PC-9 (cell line): ENCODE data around the gene ABI2. TPM values are rescaled to one million over a fixed set of nuclear protein-coding genes. Genes with fewer than 3 reads are reported as not detected.
"Not testable (repeated sequence)": the region's sequence is repeated elsewhere in the genome, so short reads cannot be mapped to it uniquely, and the experiment has no call there.

Experiments used
- BruUV-seq: library from RNA; stranded (reverse); fragments of 400-500 nt; replicated peaks from 2 replicates; lab custom pipeline; 2021; lab: Mats Ljungman, UMichigan
- CTCF ChIA-PET: fragments of 300-600 bp; sonication (Branson Sonifier 250); formaldehyde crosslinking; loops from one replicate; lab custom pipeline; 2022; ENCODE audit warnings: antibody characterized with exemption; lab: Charles Lee
- POLR2A ChIA-PET: fragments of 300-600 bp; sonication (Branson Sonifier 250); formaldehyde crosslinking; loops from one replicate; lab custom pipeline; 2022; ENCODE audit warnings: antibody characterized with exemption; ENCODE audit not compliant: unreplicated experiment; lab: Charles Lee
- DNase-seq, 2 experiments: peaks; one replicate each; pipeline versions ENCODE4 v3.0.0 to v3.0.0-alpha.2; 2015 to 2022; ENCODE audit warnings: mixed read lengths in 1 of 2
- H2AFZ ChIP-seq: fragments of 200-600 bp; sonication (generic); 2 replicates; pipeline ENCODE4 v1.8.1; 2017; ENCODE audit warnings: antibody characterized with exemption
- H3F3A ChIP-seq: fragments of 200-600 bp; sonication (generic); 2 replicates; pipeline ENCODE4 v1.8.1; 2017; ENCODE audit warnings: antibody characterized with exemption, mild to moderate bottlenecking, low read depth; ENCODE audit not compliant: insufficient read depth
- H3K27ac ChIP-seq: fragments of 200-600 bp; sonication (generic); 2 replicates; pipeline ENCODE4 v1.6.1; 2016; ENCODE audit warnings: mixed run types
- H3K27me3 ChIP-seq: fragments of 200-600 bp; sonication (generic); 2 replicates; pipeline ENCODE4 v1.6.1; 2016; ENCODE audit warnings: low read depth, mixed run types; ENCODE audit not compliant: insufficient read depth
- H3K36me3 ChIP-seq: fragments of 200-600 bp; sonication (generic); 2 replicates; pipeline ENCODE4 v1.6.1; 2016; ENCODE audit warnings: low read depth, mixed run types
- H3K4me1 ChIP-seq: fragments of 200-600 bp; sonication (generic); replicated peaks from 2 replicates; pipeline ENCODE4 v1.6.1; 2016; ENCODE audit warnings: mixed run types; ENCODE audit not compliant: insufficient read depth
- H3K4me2 ChIP-seq: fragments of 200-600 bp; sonication (generic); 2 replicates; pipeline ENCODE4 v1.6.1; 2017; ENCODE audit warnings: mixed run types
- H3K4me3 ChIP-seq: fragments of 200-600 bp; sonication (generic); 2 replicates; pipeline ENCODE4 v1.6.1; 2016; ENCODE audit warnings: mixed run types
- H3K79me2 ChIP-seq: fragments of 200-600 bp; sonication (generic); 2 replicates; pipeline ENCODE4 v1.6.1; 2017; ENCODE audit warnings: low read depth, mixed run types
- H3K9me2 ChIP-seq: fragments of 200-600 bp; sonication (generic); 2 replicates; pipeline ENCODE4 v1.8.1; 2017; ENCODE audit warnings: mild to moderate bottlenecking; ENCODE audit not compliant: insufficient read depth
- H3K9me3 ChIP-seq: fragments of 200-600 bp; sonication (generic); 2 replicates; pipeline ENCODE4 v1.8.1; 2016; ENCODE audit warnings: low read depth; ENCODE audit not compliant: insufficient read depth
- H4K20me1 ChIP-seq: fragments of 200-600 bp; sonication (generic); 2 replicates; pipeline ENCODE4 v1.8.1; 2017; ENCODE audit not compliant: insufficient read depth
- EZH2 ChIP-seq: fragments of 200-600 bp; sonication (generic); IDR thresholded peaks from 2 replicates; pipeline ENCODE4 v1.8.0; 2017; ENCODE audit warnings: antibody characterized with exemption, low read depth
- intact Hi-C: fragments of 100-400 bp; cut with micrococcal nuclease; formaldehyde crosslinking; loops from one replicate; pipeline ENCODE4 v1.10.0; 2022; ENCODE audit not compliant: unreplicated experiment
- total RNA-seq: library from RNA; stranded (reverse); gene quantifications from 2 replicates; pipeline ENCODE4 v1.2.3, GENCODE V29; 2021
- TF ChIP-seq, protein P1 (sequence below): fragments of 200-600 bp; sonication (generic); conservative IDR thresholded peaks from 2 replicates; pipeline ENCODE4 v1.6.1; 2017; ENCODE audit warnings: mixed run types, antibody characterized with exemption, mild to moderate bottlenecking, moderate library complexity

ABI2 gene
- total RNA-seq, 1 experiment from 2014 or later, result 54.3 TPM

DNA sequence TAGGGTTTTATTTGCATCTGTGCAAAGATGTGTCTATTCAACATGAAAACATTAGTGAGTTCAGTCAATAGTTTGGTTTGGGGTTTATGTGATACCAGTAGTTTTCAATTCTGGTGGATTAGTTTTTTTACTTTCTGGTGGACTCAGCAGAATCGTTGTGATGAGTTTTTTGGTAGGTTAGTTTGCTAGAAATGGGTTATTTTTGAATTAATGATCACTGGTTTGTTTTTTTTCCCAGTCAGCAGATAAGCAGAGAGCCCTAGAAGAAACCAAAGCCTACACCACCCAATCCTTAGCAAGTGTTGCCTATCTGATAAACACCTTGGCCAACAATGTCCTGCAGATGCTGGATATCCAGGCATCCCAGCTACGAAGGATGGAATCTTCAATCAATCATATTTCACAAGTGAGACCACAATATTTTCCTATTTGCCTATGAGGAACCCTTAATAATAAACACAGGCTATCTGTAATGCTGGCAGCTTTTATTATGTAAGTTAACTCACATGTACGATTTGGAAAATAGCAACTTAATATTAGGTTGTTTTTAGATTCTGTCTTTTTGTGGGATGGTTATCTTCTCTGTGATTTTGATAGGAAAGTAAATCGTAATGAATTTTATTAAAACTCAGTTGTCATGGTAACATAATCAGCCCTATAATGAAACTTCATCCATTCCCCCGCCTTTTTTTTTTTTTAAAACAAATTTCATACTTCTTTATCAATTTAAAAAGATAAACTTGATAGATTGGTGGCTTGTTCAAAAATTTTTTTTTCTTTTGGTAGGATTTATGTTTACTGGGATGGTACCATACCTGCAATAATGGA, 38.7 kb downstream of the ABI2 start:
- no peak for DNase-seq
- no peak overlapping the region for H3K4me3 ChIP-seq
- no peak overlapping the region for H3K27ac ChIP-seq
- ChIA-PET CTCF (no interaction called here), POLR2A (no interaction called here)
- no peaks in the 10 kb centered on the region for H3K36me3 ChIP-seq
- H3F3A ChIP-seq, result no peaks in the 10 kb centered on the region
- no peaks in the 10 kb centered on the region for H3K9me2 ChIP-seq
- no peak for TF ChIP-seq EZH2
- no peak overlapping the region for H2AFZ ChIP-seq
- no peaks in the 10 kb centered on the region for H3K9me3 ChIP-seq
- no peaks in the 10 kb centered on the region; the same call in none of the 2 replicates for H4K20me1 ChIP-seq
- no peaks in the 10 kb centered on the region for H3K27me3 ChIP-seq
- no peaks in the 10 kb centered on the region for H3K4me1 ChIP-seq
- H3K79me2 ChIP-seq, result no peaks in the 10 kb centered on the region
- no TSS peak for BruUV-seq
- H3K4me2 ChIP-seq, result no peak overlapping the region
- intact Hi-C loops, result no loop called here

DNA sequence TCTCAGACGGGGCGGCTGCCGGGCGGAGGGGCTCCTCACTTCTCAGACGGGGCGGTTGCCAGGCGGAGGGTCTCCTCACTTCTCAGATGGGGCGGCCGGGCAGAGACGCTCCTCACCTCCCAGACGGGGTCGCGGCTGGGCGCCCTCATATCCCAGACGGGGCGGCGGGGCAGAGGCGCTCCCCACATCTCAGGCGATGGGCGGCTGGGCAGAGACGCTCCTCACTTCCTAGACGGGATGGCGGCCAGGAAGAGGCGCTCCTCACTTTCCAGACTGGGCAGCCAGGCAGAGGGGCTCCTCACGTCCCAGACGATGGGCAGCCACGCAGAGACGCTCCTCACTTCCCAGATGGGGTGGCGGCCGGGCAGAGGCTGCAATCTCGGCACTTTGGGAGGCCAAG, 44.5 kb downstream of the ABI2 start:
- intact Hi-C loops, H3K79me2 ChIP-seq, BruUV-seq, H3K4me1 ChIP-seq, H3K27me3 ChIP-seq, H3K9me3 ChIP-seq, CTCF ChIA-PET, H3K27ac ChIP-seq, POLR2A ChIA-PET, H3K9me2 ChIP-seq, H3F3A ChIP-seq, H3K36me3 ChIP-seq, H4K20me1 ChIP-seq, H3K4me3 ChIP-seq, H2AFZ ChIP-seq, H3K4me2 ChIP-seq, DNase-seq: not testable (repeated sequence)

DNA sequence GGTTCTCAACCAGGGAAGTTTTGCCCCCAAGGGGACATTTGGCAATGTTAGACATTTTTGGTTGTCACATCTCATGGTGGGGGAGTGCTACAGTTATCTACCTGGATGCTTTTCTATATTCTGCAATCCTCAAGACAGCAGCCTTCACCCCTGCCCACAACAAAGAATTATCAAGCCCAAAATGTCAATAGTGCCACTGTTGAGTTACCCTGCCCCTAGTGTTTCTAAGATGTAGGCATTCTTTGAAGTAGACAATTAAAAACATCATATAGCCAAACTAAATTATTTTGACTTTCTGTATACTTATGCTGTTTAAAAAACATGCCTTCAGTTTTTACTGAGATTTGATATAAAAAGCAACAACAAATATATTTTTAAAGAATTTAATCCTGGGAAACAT, 48.0 kb downstream of the ABI2 start:
- CTCF ChIA-PET, result no interaction called here
- H3K79me2 ChIP-seq, result no peaks in the 10 kb centered on the region

DNA sequence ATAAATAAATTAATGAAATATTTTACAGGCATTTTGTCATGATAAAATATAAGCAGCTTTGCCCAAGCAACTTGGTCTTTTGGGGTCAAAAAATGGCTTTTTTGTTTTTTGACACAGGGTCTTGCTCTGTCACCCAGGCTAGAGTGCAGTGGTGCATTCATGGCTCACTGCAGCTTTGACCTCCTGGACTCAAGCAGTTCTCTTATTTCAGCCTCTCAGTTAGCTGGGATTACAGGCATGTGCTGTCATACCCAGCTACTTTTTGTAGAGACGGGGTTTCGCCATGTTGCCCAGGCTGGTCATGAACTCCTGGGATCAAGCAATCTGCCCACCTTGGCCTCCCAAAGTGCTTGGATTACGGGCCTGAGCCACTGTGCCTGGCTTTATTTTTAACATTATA, 51.0 kb downstream of the ABI2 start:
- Histone ChIP-seq H3K9me2 (no peaks in the 10 kb centered on the region), H3K79me2 (no peaks in the 10 kb centered on the region), H3K4me2 (no peak overlapping the region), H3K4me1 (no peaks in the 10 kb centered on the region), H3K4me3 (no peak overlapping the region), H3F3A (no peaks in the 10 kb centered on the region), H2AFZ (no peak overlapping the region), H3K27ac (no peak overlapping the region), H3K27me3 (no peaks in the 10 kb centered on the region), H4K20me1 (no peaks in the 10 kb centered on the region), H3K36me3 (no peaks in the 10 kb centered on the region), H3K9me3 (no peaks in the 10 kb centered on the region)
- ChIA-PET POLR2A (no interaction called here), CTCF (no interaction called here)
- TF ChIP-seq EZH2, result no peak
- TF ChIP-seq, protein P1, sequence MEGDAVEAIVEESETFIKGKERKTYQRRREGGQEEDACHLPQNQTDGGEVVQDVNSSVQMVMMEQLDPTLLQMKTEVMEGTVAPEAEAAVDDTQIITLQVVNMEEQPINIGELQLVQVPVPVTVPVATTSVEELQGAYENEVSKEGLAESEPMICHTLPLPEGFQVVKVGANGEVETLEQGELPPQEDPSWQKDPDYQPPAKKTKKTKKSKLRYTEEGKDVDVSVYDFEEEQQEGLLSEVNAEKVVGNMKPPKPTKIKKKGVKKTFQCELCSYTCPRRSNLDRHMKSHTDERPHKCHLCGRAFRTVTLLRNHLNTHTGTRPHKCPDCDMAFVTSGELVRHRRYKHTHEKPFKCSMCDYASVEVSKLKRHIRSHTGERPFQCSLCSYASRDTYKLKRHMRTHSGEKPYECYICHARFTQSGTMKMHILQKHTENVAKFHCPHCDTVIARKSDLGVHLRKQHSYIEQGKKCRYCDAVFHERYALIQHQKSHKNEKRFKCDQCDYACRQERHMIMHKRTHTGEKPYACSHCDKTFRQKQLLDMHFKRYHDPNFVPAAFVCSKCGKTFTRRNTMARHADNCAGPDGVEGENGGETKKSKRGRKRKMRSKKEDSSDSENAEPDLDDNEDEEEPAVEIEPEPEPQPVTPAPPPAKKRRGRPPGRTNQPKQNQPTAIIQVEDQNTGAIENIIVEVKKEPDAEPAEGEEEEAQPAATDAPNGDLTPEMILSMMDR, result no peak
- no peak for DNase-seq
- no TSS peak for BruUV-seq
- intact Hi-C loops, result no loop called here

More for the DNA sequence above, 48.0 kb downstream of the ABI2 start:
- no TSS peak for BruUV-seq
- no peak for DNase-seq
- Histone ChIP-seq H3K4me3 (no peak overlapping the region), H3K27ac (no peak overlapping the region), H3K9me3 (no peaks in the 10 kb centered on the region), H2AFZ (no peak overlapping the region), H3F3A (no peaks in the 10 kb centered on the region), H3K4me2 (no peak overlapping the region), H3K27me3 (no peaks in the 10 kb centered on the region), H3K9me2 (no peaks in the 10 kb centered on the region), H4K20me1 (no peaks in the 10 kb centered on the region), H3K36me3 (no peaks in the 10 kb centered on the region), H3K4me1 (no peaks in the 10 kb centered on the region)
- intact Hi-C loops, result no loop called here
- POLR2A ChIA-PET, result no interaction called here
- TF ChIP-seq, protein P1, result no peak
- no peak for TF ChIP-seq EZH2
